K562 (cell line): Measurements from ENCODE around the gene HARS1. TPM values are rescaled to one million over a fixed set of nuclear protein-coding genes. Genes with fewer than 3 reads are reported as not detected.

Experiments used
- ATF1 ChIP-seq, 2 experiments: fragments of 450-650 bp in 1 of 2; IDR thresholded peaks; 2 replicates each; pipeline ENCODE4 v1.6.1; 2016; ENCODE audit warnings: missing compliant biosample characterization in 1 of 2, missing genetic modification characterization in 1 of 2
- BRF2 ChIP-seq: IDR thresholded peaks from 3 replicates; pipeline ENCODE4 v1.6.1; 2011; ENCODE audit warnings: borderline replicate concordance, mild to moderate bottlenecking; ENCODE audit not compliant: insufficient read length, insufficient read depth
- HDAC6 ChIP-seq: IDR thresholded peaks from 2 replicates; pipeline ENCODE4 v1.6.1; 2012; ENCODE audit warnings: low read depth, mild to moderate bottlenecking, control low read depth, inconsistent platforms, low read length, moderate library complexity
- LEF1 ChIP-seq: fragments of 450-650 bp; IDR thresholded peaks from 2 replicates; pipeline ENCODE4 v1.6.1; 2016; ENCODE audit warnings: mild to moderate bottlenecking
- MEF2A ChIP-seq: IDR thresholded peaks from 2 replicates; pipeline ENCODE4 v1.6.1; 2011; ENCODE audit warnings: low read depth, mild to moderate bottlenecking, low read length, moderate library complexity; ENCODE audit not compliant: control insufficient read depth
- NR1H2 ChIP-seq: sonication (generic); formaldehyde crosslinking; IDR thresholded peaks from 2 replicates; pipeline ENCODE4 v1.4.0; 2020; ENCODE audit warnings: mild to moderate bottlenecking, missing genetic modification reagents
- PHF20 ChIP-seq: fragments of 450-650 bp; IDR thresholded peaks from 2 replicates; pipeline ENCODE4 v1.6.1; 2018; ENCODE audit not compliant: partially characterized antibody
- PYGO2 ChIP-seq: fragments of 450-650 bp; IDR thresholded peaks from 2 replicates; pipeline ENCODE4 v1.6.1; 2016; ENCODE audit warnings: mild to moderate bottlenecking, missing genetic modification characterization, moderate library complexity, missing compliant biosample characterization
- RB1 ChIP-seq: fragments of 450-650 bp; IDR thresholded peaks from 2 replicates; pipeline ENCODE4 v1.6.1; 2017; ENCODE audit warnings: low read depth, mild to moderate bottlenecking
- RREB1 ChIP-seq: fragments of 250-450 bp; sonication (Bioruptor Pico); IDR thresholded peaks from 2 replicates; pipeline ENCODE4 v1.4.0; 2020
- SMAD1 ChIP-seq: fragments of 150-350 bp; IDR thresholded peaks from 2 replicates; pipeline ENCODE4 v1.6.1; 2014; ENCODE audit warnings: low read length, low read depth; ENCODE audit not compliant: partially characterized antibody
- SMARCA4 ChIP-seq: fragments of 450-650 bp; IDR thresholded peaks from 2 replicates; pipeline ENCODE4 v1.6.1; 2016
- THRB ChIP-seq: fragments of 450-650 bp; formaldehyde crosslinking; conservative IDR thresholded peaks from 2 replicates; pipeline ENCODE4 v1.4.0; 2022; ENCODE audit warnings: mild to moderate bottlenecking, missing genetic modification characterization
- TRIM28 ChIP-seq: fragments of 450-650 bp; IDR thresholded peaks from 2 replicates; pipeline ENCODE4 v1.6.1; 2017
- XRCC4 ChIP-seq: IDR thresholded peaks from one replicate; pipeline ENCODE4 v1.6.1; 2011; ENCODE audit not compliant: insufficient read depth, insufficient read length; ENCODE audit errors: extremely low read depth
- ZBTB9 ChIP-seq: fragments of 450-650 bp; formaldehyde crosslinking; IDR thresholded peaks from 2 replicates; pipeline ENCODE4 v1.4.0; 2020; ENCODE audit warnings: mild to moderate bottlenecking, moderate library complexity
- ZNF444 ChIP-seq: fragments of 250-450 bp; sonication (Bioruptor Pico); IDR thresholded peaks from 2 replicates; pipeline ENCODE4 v1.4.0; 2020; ENCODE audit warnings: mild to moderate bottlenecking, moderate library complexity
- ZNF77 ChIP-seq: fragments of 250-450 bp; sonication (Bioruptor Pico); IDR thresholded peaks from 2 replicates; pipeline ENCODE4 v1.5.0; 2020
- ZNF79 ChIP-seq: fragments of 250-450 bp; sonication (Bioruptor Pico); IDR thresholded peaks from 2 replicates; pipeline ENCODE4 v1.4.0; 2020; ENCODE audit warnings: low read depth, mild to moderate bottlenecking, moderate library complexity
- polyA plus RNA-seq, 8 experiments: library from polyadenylated mRNA; depleted of rRNA in 4 of 8; stranded (reverse) in 5 of 8; unstranded in 3 of 8; fragments of >200 nt; fragmentation: Nextera tagmentation in 2 of 8; fragmentation: Illumina TruSeq in 1 of 8; extraction: Ambion mirVana in 2 of 8; extraction: Trizol in 1 of 8; gene quantifications; 2 replicates each; pipeline versions ENCODE4 v1.2.1 to v1.2.3, GENCODE V29; 2011 to 2014; ENCODE audit warnings: inconsistent platforms in 1 of 8, missing spikeins in 1 of 8
- total RNA-seq, 7 experiments: library from RNA; depleted of rRNA in 6 of 7; stranded (reverse); fragments of >200 nt in 6 of 7; fragmentation: Illumina TruSeq in 2 of 7; extraction: Trizol in 2 of 7; gene quantifications; 2 replicates each; pipeline versions ENCODE4 v1.2.1 to v1.2.3, GENCODE V29; 2011 to 2021; ENCODE audit warnings: low replicate concordance in 1 of 7

HARS1 gene
- total and polyA plus RNA-seq, 9 of the 15 experiments (the other 6 are each of a cell fraction or from before 2014, with no cell fraction given) = 13.5 to 88.5 (median 75.2) TPM

- no peak; the same call in 1 of the 2 replicates for TF ChIP-seq ZBTB9
- no peak for TF ChIP-seq PYGO2 (tag)
- TF ChIP-seq RB1 = no peak
- no peak for TF ChIP-seq MEF2A
- TF ChIP-seq ZNF444 (CRISPR knock-in tag) = no peak
- no peak for TF ChIP-seq ZNF77 (CRISPR knock-in tag)
- TF ChIP-seq ZNF79 (CRISPR knock-in tag) = no peak
- peak; percentile 84 for TF ChIP-seq LEF1
- TF ChIP-seq NR1H2 (CRISPR knock-in tag) = 0 out of 2 replicates have a peak, but pooled peaks have one; percentile 77
- 0 out of 2 replicates have a peak, but pooled peaks have one; percentile 45 for TF ChIP-seq TRIM28
- no peak for TF ChIP-seq HDAC6
- TF ChIP-seq SMARCA4 = peak; percentile 37; the same call in 1 of the 2 replicates
- TF ChIP-seq THRB (CRISPR knock-in tag) = peak; percentile 60
- peak; percentile 79 for TF ChIP-seq PHF20
- no peak for TF ChIP-seq XRCC4
- TF ChIP-seq RREB1 (CRISPR knock-in tag) = no peak; the same call in 1 of the 2 replicates
- TF ChIP-seq BRF2 = no peak
- no peak for TF ChIP-seq SMAD1
- no peak for TF ChIP-seq ATF1 (CRISPR knock-in tag; IDR thresholded peaks at IDR 0.05)
- TF ChIP-seq ATF1 (tag; IDR thresholded peaks at IDR 0.05) = peak; percentile 93
These were observed 26.6 kb downstream of the HARS1 start, which contains the start of gene WDR55 (continued) for GRCh38 chr5:140664359-140665119.
